NCI-H510A treated with DMSO at 0.1 percent for 48 hours (cell line): ENCODE data around the gene ARPC2.

Source experiments
- DNase-seq: peaks from one replicate; lab custom pipeline; 2025; lab: John Stamatoyannopoulos, UW

The ARPC2 gene

DNA sequence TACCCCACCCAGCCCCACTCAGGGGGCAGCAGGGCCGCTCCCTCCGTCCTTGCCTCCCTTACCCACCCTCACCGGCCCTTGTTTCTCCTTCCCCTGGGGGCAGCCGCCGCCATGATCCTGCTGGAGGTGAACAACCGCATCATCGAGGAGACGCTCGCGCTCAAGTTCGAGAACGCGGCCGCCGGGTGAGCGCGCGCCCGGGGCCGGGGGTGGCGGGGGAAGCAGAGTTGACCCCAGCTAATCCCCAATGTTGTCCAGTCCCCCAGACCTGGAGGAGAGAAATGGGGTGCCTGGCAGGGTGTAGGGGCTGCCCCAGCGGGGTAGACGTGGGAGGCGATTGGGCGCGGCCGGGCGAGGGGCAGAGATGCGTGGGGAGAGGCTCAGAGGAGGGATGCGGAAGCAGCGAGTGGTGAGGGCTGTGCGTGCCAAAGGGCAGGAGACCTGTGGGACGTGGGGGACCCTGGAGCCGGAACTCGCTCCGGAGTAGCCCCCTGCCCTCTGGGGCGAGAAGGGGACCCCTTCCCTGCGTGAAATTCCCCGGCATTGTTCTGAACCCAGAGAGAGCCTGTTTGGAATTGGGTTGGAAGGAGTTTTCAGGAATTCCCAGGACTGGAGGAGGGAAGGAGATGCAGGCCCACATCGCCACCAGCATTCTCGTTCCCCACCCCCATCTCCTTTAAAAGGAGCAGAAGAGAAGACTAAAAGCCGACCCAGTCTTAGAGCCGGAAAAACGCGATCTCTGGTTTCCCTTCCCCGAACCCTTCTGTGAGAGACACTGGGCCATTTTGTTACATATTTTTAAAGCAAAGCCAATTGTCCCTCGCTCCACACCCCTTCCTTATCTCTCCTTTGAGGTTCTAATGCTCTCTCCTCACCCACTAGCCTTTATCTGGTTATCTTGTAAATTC, 625 bp downstream of the ARPC2 start:
- DNase-seq, result peak; percentile 28

- DNase-seq, result no peak
Measured at GRCh38 chr2:218218268-218219185, 1.5 kb downstream of the ARPC2 start.

- DNase-seq, result no peak
Measured at GRCh38 chr2:218219934-218220333, 2.9 kb downstream of the ARPC2 start.

DNA sequence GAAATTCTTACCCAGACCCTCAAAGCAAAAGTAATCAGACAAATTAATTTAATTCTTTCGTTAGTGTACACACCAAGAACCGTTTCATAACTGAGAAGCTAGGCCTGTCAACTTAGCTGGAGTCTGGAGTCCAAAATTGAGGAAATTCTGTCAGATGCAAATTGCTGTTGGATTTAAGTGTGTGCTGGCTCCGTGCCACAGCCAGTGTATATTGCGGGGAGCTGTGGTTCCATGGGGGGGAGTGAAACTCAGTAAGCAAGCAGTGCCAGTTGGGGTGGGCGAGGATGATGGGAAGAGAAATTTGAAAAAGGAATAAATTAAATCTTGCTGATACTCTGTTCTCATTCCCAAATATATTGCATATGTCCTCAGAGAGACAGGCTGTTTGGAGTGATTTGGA, 4.0 kb downstream of the ARPC2 start:
- DNase-seq, result no peak

- DNase-seq, result no peak
Measured at GRCh38 chr2:218223046-218223445, 6.1 kb downstream of the ARPC2 start.

GRCh38 chr2:218224186-218224585, 7.2 kb downstream of the ARPC2 start:
- no peak for DNase-seq

- no peak for DNase-seq
Measured at GRCh38 chr2:218226903-218227302, 9.9 kb downstream of the ARPC2 start.

DNA sequence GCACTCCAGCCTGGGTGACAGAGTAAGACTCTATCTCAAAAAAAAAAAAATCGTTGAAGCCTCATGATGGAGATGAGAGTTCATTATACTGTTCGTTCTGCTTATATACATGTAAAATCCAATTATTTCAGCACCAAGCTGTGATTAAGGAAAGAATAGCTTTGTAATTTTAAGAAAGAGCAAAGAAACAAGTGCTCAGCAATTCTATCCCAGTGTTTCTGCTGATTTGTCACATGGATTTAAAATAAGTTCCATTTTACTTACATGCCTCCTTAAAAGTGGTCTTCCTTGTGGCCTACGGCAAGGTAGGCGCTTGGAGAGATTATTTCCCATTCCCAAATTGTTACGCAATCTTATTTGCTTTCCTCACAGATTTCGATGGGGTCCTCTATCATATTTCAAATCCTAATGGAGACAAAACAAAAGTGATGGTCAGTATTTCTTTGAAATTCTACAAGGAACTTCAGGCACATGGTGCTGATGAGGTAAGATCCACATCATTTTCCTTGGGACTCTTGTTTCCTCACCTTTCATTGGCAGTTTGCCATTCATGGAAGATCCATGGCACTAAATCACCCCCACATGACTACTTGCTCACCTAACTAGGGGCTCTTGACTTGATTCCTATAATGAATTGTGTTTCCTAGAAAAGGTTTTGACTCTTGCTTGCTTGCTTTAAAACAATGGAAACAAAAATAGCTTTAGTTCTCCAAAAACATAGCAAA, 11.5 kb downstream of the ARPC2 start:
- no peak for DNase-seq

DNA sequence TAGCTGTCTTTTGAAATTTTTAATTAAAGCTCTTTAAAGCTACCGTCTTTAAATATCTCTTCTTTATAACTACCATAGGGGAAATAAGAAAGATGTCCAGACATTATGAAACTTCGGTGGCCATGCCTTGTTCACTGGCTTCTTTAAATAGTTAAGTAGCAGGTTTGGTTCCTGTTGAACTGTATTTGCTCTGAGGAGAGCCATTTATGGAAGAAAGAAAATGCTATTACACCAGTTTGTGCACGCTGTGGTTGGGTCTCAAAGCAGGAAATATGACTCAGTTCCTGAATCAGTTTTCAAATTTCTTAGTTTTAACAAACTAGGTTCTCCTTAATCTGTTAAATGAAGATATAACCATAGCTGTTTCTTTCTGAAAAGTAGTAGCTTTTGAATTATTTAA, 12.2 kb downstream of the ARPC2 start:
- no peak for DNase-seq

- no peak for DNase-seq
Measured at GRCh38 chr2:218229851-218230250, 12.9 kb downstream of the ARPC2 start.

GRCh38 chr2:218230882-218231281, 13.9 kb downstream of the ARPC2 start:
- DNase-seq, result no peak

- no peak for DNase-seq
Measured at GRCh38 chr2:218233543-218233942, 16.6 kb downstream of the ARPC2 start.

DNA sequence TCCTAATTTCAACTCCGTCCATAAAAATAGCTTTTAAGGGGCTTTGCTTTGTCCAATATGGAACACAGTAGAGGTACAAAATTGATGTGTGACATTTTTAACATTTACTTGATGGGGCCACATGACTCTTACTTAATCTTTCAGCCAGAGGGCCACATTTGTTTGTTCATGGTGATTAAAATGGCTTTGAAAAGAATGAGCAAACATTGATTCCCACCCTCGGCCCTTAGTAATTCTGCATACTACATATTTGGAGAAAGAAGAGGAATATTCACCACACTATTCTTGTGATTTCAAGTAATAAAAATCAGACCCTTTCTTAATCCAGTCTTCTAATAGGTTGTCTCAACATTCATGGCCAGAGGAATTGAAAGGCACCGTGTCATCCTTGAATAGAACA, 17.5 kb downstream of the ARPC2 start:
- no peak for DNase-seq

- DNase-seq, result no peak
Measured at GRCh38 chr2:218235017-218235416, 18.0 kb downstream of the ARPC2 start.

DNA sequence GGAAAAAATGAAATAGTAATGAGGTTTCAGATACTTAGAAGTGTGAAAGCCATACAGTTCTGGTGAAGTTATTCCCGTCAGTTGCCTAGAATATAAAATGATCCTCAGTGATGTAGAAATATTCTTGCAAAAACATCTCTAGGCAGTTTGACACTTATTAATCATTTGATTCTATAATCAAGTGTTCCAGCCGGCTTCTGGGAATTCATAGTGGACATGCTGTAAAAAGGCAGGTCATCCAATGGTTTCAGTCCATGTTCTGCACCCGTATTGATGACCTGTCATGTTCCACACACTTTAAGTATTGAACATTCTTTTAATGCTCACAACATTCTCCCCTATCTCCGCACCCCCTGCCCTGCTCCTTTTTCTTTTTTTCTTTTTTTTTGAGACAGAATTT, 19.8 kb downstream of the ARPC2 start:
- DNase-seq, result no peak

DNA sequence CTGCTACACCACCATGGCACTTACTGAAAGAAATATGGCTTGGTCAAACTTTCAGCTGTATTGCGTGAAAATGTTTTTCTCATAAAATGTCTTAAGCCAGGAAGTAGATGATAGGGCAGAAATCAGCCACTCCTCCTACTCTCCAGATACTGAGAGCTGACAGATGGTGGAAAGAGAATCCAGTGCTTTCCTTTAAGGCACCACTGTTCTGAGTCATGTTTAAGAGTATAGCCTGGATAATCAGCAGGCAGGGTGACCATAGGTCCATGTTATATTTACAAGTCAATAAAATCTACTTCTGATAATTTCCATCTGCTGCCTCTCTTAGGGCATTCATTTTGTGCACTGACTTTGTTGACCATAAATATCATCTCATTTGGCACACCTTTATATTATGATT, 21.9 kb downstream of the ARPC2 start:
- no peak for DNase-seq

DNA sequence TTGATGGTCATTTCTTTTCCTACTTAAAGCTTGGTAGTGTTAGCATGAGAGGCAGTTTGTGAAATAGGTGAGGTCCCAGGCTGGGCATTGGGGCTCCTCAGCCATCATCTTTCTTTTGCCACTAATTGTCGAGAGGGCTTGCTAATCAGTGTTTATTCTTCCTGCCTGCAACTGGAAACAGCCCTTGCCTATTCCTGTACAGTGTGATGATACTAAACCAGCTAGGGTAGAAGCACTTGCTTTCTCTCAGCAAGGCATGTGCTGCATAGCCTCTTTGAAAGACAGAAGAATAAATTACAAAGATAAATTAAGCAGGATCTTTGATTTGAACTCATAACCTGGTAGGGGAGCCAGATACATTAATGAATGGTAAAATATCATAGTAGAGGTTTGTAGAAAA, 27.2 kb downstream of the ARPC2 start:
- DNase-seq, result no peak

- no peak for DNase-seq
Measured at GRCh38 chr2:218244665-218245064, 27.7 kb downstream of the ARPC2 start.

- peak; percentile 6 for DNase-seq
Measured at GRCh38 chr2:218245214-218245613, 28.2 kb downstream of the ARPC2 start.

GRCh38 chr2:218249691-218250090, 32.7 kb downstream of the ARPC2 start:
- no peak for DNase-seq

- no peak for DNase-seq
Measured at GRCh38 chr2:218252509-218253231, 35.7 kb downstream of the ARPC2 start.

DNA sequence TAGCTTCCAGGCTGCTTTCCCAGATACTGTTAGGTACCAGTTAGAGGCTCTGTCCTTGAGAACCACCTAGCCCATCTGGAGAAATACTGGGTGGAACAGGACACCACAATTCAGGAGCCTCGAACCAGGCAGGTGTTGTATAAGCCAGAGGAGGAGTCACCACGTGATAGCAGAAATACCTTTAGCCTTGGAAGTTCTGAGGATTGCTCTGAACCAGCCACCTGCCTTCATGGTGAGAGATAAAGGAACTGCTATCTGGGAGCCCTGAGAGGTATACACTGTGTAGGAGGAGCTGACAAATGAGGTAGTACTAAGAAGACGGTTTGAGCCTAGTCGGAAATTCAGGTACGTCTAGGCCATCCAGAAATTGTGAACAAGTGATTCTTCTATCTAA, 36.2 kb downstream of the ARPC2 start:
- no peak for DNase-seq
